ENCODE measurements around the gene TUBB4A.

The TUBB4A gene

GRCh38 chr19:6446452-6446851 is 55.7 kb downstream of the TUBB4A start:
- TF ChIP-seq ZFX (IDR thresholded peaks at IDR 0.05; ENCODE audit: borderline replicate concordance), result no peak
- TF ChIP-seq CTCF (IDR thresholded peaks at IDR 0.05), result no peak
- H3K27ac ChIP-seq, result no peak overlapping the region
